HuH-7.5 (cell line): ENCODE results near the gene MICU1.
"Not testable (repeated sequence)": the region's sequence is repeated elsewhere in the genome, so short reads cannot be mapped to it uniquely, and the experiment has no call there.

Experiments used
- DNase-seq: peaks from one replicate; pipeline ENCODE4 v3.0.0; 2011; ENCODE audit warnings: low spot score

The MICU1 gene

GRCh38 chr10:72445851-72446250 lies 180.0 kb downstream of the MICU1 start:
- no peak for DNase-seq

DNA sequence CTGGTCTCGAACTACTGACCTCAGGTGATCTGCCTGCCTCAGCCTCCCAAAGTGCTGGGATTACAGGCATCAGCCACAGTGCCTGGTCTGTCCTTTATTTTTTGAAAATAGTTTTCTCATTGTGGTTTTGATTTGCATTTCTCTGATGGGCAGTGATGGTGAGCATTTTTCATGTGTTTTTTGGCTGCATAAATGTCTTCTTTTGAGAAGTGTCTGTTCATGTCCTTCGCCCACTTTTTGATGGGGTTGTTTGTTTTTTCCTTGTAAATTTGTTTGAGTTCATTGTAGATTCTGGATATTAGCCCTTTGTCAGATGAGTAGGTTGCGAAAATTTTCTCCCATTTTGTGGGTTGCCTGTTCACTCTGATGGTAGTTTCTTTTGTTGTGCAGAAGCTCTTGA lies 182.9 kb downstream of the MICU1 start:
- not testable (repeated sequence) for DNase-seq

GRCh38 chr10:72435570-72435969 lies 190.3 kb downstream of the MICU1 start:
- no peak for DNase-seq

GRCh38 chr10:72430936-72431335 lies 194.9 kb downstream of the MICU1 start:
- not testable (repeated sequence) for DNase-seq

DNA sequence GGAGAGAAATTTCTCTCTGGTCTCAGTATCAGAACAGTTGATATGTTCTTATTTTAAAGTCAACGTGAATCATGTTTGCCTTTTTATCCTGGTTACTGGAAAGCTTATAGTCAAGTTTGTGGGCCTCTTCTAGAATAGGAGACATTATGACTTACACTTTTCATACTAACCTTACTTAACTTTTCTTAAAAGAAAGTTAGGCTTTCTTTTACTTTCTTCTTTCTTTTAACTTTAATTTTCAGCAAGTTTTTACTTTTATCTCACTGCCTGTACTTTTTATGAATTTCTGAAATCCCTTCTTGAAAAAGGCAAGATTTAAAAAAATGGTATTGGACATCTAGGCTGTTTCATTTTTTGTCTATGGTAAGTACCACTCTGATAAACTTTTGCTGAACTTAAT lies 195.9 kb downstream of the MICU1 start:
- DNase-seq, result no peak

DNA sequence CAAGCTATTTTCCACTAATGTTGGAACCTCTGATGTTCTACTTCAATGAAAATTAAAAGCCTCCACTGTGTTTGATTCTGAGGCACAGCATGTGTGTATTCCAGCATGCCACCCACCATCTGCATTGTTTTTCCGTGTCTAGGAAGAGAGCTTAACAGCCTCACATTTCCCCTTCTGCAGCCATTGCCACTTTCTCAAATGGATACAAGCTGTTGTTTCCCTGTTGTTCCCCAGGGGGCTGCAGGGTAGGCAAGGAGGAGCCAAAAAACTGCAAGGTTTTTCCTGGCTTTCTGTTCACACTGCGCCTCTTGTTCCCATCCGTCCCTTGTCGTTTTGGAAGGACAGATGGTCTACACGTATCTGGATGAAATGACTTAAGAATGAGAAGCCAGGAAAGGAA lies 198.9 kb downstream of the MICU1 start:
- no peak for DNase-seq

- no peak for DNase-seq
Measured at GRCh38 chr10:72425133-72425532, 200.7 kb downstream of the MICU1 start.

- DNase-seq, result no peak
Measured at GRCh38 chr10:72424561-72424960, 201.3 kb downstream of the MICU1 start.

DNA sequence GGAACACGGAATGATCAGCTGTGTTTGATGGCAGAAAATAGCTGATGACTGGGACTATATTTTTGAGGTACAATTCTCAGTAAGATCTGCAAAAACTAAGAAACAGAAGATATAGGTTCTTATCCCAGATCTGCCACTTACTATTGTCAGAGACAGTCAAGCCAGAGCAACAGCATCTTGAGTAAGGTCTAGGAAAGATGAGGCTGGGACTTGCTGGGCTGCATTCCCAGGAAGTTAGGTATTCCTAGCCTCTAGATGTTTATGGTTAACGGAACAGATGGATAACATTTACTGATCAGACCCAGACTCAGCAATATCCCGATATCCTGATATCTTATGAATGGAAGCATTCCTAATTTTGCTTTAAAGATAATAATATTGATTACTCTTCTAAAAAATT lies 202.5 kb downstream of the MICU1 start:
- no peak for DNase-seq

GRCh38 chr10:72421885-72422540 lies 203.9 kb downstream of the MICU1 start:
- DNase-seq, result no peak

DNA sequence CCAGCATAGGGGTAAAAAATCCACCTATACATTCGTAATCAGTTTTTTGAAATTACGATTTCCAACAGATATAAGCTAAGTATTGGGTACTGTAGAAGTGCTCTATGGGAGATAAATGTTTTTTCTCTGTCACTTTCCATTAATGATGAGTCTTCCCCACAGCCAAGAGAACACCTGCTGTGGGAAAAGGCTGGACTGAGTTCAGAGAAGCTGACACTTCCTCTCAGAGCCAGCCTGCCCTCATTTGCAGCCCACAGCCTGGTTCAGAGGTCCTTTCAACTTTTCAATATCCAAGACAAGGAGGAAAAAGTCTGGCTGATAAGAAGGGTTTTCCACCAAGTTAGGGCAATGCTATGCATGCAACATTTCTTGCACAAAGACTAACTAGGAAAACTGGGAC lies 206.6 kb downstream of the MICU1 start:
- DNase-seq, result no peak

DNA sequence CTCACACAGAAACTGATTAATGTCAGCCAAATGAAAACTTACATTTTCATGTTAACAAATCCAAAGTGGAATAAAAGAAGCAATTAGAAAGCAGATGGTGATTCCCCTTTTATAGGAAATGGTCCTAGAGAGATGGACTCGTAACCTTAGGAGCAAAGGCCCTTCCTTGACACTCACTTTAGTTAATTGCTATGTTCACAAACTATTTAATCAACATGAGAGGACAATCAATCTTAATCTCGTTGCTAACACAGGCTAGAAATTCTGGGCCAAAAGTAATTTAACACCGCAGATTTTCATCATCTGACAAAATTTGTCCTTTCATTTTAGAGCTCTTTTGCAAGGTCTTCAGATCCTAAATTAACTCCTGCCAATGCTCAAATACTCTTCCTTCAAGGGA lies 207.2 kb downstream of the MICU1 start:
- DNase-seq, result no peak

DNA sequence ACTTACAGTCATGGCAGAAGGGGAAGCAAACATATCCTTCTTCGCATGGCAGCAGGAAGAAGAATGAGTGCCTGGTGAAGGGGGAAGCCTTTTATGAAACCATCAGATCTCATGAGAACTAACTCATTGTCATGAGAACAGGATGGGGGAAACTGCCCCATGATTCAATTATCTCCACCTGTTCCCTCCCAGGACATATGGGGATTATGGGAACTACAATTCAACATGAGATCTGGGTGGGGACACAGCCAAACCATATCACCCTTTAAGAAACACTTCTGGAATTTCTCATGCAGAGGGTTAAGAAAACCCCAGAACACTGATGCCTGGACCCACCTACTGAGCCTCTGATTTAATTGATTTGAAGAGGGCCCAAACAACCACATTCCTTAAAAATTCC lies 207.9 kb downstream of the MICU1 start:
- DNase-seq, result no peak

- DNase-seq, result no peak
Measured at GRCh38 chr10:72416661-72417060, 209.2 kb downstream of the MICU1 start.

DNA sequence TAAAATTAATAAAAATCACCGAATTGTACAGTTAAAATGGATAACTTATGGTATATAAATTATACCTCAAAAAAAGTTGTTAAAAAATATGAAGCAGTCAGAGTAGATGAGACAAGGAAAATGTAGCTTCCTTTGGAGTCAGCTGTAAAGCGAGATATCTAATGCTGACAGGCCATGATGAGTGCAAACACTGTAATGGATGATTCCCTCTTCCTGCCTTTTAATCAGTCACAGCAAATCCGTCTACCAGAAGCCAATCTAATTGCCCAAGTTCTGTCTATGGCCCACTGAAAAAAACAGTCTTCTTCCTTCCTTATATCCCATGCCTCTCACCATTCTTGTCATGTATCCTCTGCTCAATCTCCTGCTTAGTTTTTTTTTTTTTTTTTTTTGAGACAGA lies 211.2 kb downstream of the MICU1 start:
- no peak for DNase-seq

DNA sequence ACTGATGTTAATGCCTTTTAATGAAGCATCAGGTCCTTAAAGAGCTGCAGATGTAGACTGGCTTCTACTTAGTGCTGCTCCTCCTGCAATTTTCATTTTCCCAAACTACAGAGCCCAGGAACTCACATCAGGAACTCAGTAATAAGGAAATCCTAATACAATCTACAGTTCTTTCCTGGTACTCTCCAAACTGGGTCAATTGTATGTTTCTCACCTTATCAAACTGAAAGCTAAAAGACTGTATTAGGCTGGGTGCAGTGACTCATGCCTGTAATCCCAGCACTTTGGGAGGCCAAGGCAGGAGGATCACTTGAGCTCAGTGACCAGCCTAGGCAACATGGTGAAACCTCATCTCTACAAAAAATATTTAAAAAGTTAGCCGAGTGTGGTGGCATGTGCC lies 216.7 kb downstream of the MICU1 start:
- DNase-seq, result no peak

GRCh38 chr10:72407927-72408600 lies 217.8 kb downstream of the MICU1 start:
- DNase-seq, result no peak

GRCh38 chr10:72407471-72407870 lies 218.4 kb downstream of the MICU1 start:
- DNase-seq, result no peak

DNA sequence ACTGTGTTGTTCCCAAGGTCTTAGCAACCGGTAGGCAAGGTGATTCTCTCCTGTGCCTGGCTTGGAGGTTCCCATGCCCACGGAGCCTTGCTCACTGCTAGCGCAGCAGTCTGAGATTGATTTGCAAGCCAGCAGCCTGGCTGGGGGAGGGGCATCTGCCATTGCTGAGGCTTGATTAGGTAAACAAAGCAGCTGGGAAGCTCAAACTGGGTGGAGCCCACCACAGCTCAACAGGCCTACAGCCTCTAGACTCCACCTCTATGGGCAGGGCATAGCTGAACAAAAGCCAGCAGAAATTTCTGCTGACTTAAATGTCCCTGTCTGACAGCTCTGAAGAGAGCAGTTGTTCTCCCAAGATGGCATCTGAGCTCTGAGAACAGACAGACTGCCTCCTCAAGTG lies 230.3 kb downstream of the MICU1 start:
- not testable (repeated sequence) for DNase-seq

DNA sequence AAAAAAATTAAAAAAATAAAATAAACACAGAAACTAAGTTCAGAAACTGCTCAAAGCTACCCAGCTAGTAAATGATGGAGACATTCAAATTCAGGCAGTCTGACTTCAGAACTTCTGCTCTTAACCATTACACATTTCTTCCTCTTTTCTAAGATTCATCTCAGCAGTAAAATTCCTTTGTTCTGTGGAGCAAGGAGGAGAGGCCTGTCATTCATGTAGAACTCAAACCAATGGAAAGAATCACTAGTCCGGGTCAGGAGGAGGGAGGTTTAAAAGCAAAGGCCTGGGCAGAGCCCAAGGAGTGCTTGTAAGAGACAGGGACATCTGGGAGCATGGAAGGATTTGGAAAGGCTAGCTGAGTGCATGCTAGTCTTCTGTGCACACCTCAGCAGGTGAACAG lies 233.3 kb downstream of the MICU1 start:
- DNase-seq, result no peak

DNA sequence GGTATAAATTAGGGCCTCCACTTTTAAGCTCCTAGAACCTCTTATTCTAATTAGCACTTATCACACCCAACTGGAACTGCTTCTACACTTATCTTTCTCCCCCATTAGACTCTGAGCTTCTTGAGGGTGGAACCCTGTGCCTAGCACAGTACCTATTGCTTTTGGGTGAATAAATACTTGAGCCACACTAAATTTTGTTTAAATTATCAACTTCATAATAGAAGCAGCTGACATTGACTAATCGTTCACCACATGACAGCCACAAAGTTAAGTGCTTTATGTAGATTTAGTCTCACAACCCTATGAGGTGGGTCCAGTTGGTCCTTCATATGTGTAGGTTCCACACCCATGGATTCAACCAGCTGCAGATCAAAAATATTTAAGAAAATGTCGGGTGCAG lies 235.1 kb downstream of the MICU1 start:
- DNase-seq, result no peak

DNA sequence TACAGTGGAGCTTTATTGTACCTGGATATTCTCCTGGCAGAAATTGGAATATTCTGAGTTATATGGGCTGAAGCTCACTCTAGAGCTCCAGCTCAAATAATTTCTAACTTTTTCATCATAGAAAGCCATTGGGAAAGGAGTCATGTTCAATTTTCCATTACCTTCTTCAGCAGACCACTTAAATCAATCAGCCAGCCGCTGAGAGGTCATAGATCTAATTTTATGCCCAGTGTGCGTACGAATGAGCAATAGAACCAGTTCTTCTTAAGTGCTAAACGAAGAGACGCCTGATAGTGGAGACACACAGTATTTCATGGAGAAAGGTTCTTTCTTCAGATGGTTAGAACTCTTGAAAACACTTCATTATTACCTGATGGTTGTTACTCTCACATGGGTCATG lies 236.2 kb downstream of the MICU1 start:
- no peak for DNase-seq

GRCh38 chr10:72389014-72389413 lies 236.9 kb downstream of the MICU1 start:
- DNase-seq, result no peak

DNA sequence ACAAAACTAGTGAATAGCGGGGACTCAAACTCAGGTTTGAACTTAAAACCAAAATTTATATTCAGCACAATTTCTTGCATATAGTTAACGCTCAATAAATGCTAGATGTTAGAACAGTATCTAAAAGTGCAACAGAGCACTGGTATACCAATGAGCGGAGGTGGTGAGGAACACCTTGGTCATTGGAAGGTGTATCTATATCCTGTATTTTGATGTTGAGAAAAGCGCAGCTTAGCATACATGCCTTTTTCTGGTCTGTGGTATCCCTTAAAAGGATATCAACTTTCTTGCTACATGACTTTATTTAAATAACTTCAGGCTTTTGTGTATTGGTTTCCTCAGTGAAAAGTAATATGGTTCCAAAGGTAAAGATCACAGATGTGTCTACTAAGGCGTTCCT lies 237.8 kb downstream of the MICU1 start:
- no peak for DNase-seq
